HCT116 (cell line): ENCODE results near the gene MTOR. TPM values are rescaled to one million over a fixed set of nuclear protein-coding genes. Genes with fewer than 3 reads are reported as not detected.

Source experiments
- ATAC-seq: fragments of 200-7000 bp; cut with Tn5 transposase; 2 replicates; pipeline ENCODE4 v1.9.1; 2020; ENCODE audit warnings: mild to moderate bottlenecking, moderate library complexity
- BruUV-seq: library from RNA; stranded (reverse); fragments of 400-500 nt; replicated peaks from 2 replicates; lab custom pipeline; 2021; lab: Mats Ljungman, UMichigan
- CTCF ChIA-PET: fragments of 300-600 bp; sonication (Branson Sonifier 250); formaldehyde crosslinking; loops from one replicate; lab custom pipeline; 2021; ENCODE audit warnings: antibody characterized with exemption; lab: Charles Lee
- POLR2A ChIA-PET: fragments of 300-600, 350-600 bp; sonication (Branson Sonifier 250); formaldehyde crosslinking; loops from one replicate; lab custom pipeline; 2021; ENCODE audit warnings: antibody characterized with exemption; lab: Charles Lee
- RAD21 ChIA-PET, 2 experiments: fragments of 300-600 bp; sonication (Branson Sonifier 250); formaldehyde crosslinking; loops; one replicate each; lab custom pipeline; 2023; ENCODE audit warnings: low total read pairs in 2 of 2; ENCODE audit not compliant: uncharacterized antibody in 2 of 2, unreplicated experiment in 2 of 2, low non-redundant PET in 1 of 2; lab: Charles Lee
- DNase-seq: peaks from one replicate; pipeline ENCODE4 v3.0.0-alpha.2; 2010; ENCODE audit warnings: low read depth, low spot score
- H2AFZ ChIP-seq: fragments of 200-600 bp; shearing (Covaris generic), sonication (generic); 2 replicates; pipeline ENCODE4 v1.6.1; 2017; ENCODE audit warnings: low read depth, mixed run types, mixed read lengths, antibody characterized with exemption, low read length; ENCODE audit not compliant: poor library complexity, severe bottlenecking
- H3K27ac ChIP-seq: 2 replicates; pipeline ENCODE4 v1.5.1; 2012; ENCODE audit warnings: low read depth, low read length
- H3K27me3 ChIP-seq: fragments of 200-600 bp; sonication (generic); 2 replicates; pipeline ENCODE4 v1.6.1; 2016; ENCODE audit warnings: mixed run types, low read length, mixed read lengths; ENCODE audit not compliant: insufficient read depth
- H3K36me3 ChIP-seq, 2 experiments: fragments of 200-500 bp in 1 of 2; fragments of 200-600 bp in 1 of 2; sonication (Bioruptor generic) in 1 of 2; sonication (generic) in 1 of 2; 2 replicates each; pipeline versions ENCODE4 v1.5.1 to v1.6.1; 2014 to 2016; ENCODE audit warnings: low read length in 2 of 2, inconsistent platforms in 1 of 2, mixed read lengths in 1 of 2, mixed run types in 1 of 2; ENCODE audit not compliant: insufficient read depth in 2 of 2, control insufficient read depth in 1 of 2
- H3K4me1 ChIP-seq, 2 experiments: fragments of 200-600 bp in 1 of 2; sonication (generic) in 1 of 2; 2 replicates each; pipeline versions ENCODE4 v1.5.1 to v1.6.1; 2012 to 2017; ENCODE audit warnings: low read length in 2 of 2, inconsistent platforms in 1 of 2, mild to moderate bottlenecking in 1 of 2, mixed read lengths in 1 of 2, mixed run types in 1 of 2, moderate library complexity in 1 of 2; ENCODE audit not compliant: insufficient read depth in 2 of 2, control insufficient read depth in 1 of 2
- H3K4me2 ChIP-seq: fragments of 200-600 bp; sonication (generic); 2 replicates; pipeline ENCODE4 v1.6.1; 2017; ENCODE audit warnings: mixed run types, low read length, mixed read lengths
- H3K4me3 ChIP-seq, 2 experiments: fragments of 200-600 bp in 1 of 2; sonication (generic) in 1 of 2; replicated peaks in 1 of 2; 2 replicates each; pipeline ENCODE4 v1.5.1; 2011 to 2016; ENCODE audit warnings: low read length in 2 of 2, control low read depth in 1 of 2, low read depth in 1 of 2, mild to moderate bottlenecking in 1 of 2, mixed read lengths in 1 of 2, mixed run types in 1 of 2
- H3K79me2 ChIP-seq: fragments of 200-600 bp; sonication (generic); 2 replicates; pipeline ENCODE4 v1.6.1; 2017; ENCODE audit warnings: mild to moderate bottlenecking, mixed run types, low read length, moderate library complexity, mixed read lengths; ENCODE audit not compliant: insufficient read depth
- H3K9ac ChIP-seq: fragments of 200-600 bp; sonication (generic); 2 replicates; pipeline ENCODE4 v1.6.1; 2016; ENCODE audit warnings: low read length, mixed read lengths
- H3K9me2 ChIP-seq: fragments of 200-600 bp; sonication (generic), shearing (Covaris generic); 2 replicates; pipeline ENCODE4 v1.6.1; 2017; ENCODE audit warnings: mixed run types, mild to moderate bottlenecking, moderate library complexity; ENCODE audit not compliant: insufficient read depth
- H3K9me3 ChIP-seq, 2 experiments: fragments of 200-500 bp in 1 of 2; fragments of 200-600 bp in 1 of 2; sonication (Bioruptor generic) in 1 of 2; sonication (generic) in 1 of 2; 2 replicates each; pipeline ENCODE4 v1.6.1; 2014 to 2017; ENCODE audit warnings: low read length in 2 of 2, mixed read lengths in 2 of 2, inconsistent platforms in 1 of 2, low read depth in 1 of 2, mild to moderate bottlenecking in 1 of 2, mixed run types in 1 of 2, moderate library complexity in 1 of 2; ENCODE audit not compliant: control insufficient read depth in 1 of 2, insufficient read depth in 1 of 2
- H4K20me1 ChIP-seq: fragments of 200-600 bp; sonication (generic), shearing (Covaris generic); 2 replicates; pipeline ENCODE4 v1.6.1; 2017; ENCODE audit warnings: mixed run types, mild to moderate bottlenecking, moderate library complexity; ENCODE audit not compliant: insufficient read depth
- ATF3 ChIP-seq: IDR thresholded peaks from 2 replicates; pipeline ENCODE4 v1.6.1; 2012
- CEBPB ChIP-seq: IDR thresholded peaks from 2 replicates; pipeline ENCODE4 v1.6.1; 2012; ENCODE audit warnings: low read depth
- EGR1 ChIP-seq: IDR thresholded peaks from 2 replicates; pipeline ENCODE4 v1.6.1; 2012; ENCODE audit warnings: low read depth
- ELF1 ChIP-seq: IDR thresholded peaks from 2 replicates; pipeline ENCODE4 v1.6.1; 2012; ENCODE audit warnings: low read depth, borderline replicate concordance
- EZH2 ChIP-seq: fragments of 200-600 bp; sonication (generic); IDR thresholded peaks from 2 replicates; pipeline ENCODE4 v1.6.1; 2017; ENCODE audit warnings: antibody characterized with exemption, mixed run types
- EZH2phosphoT487 ChIP-seq: fragments of 200-600 bp; IDR thresholded peaks from 2 replicates; pipeline ENCODE4 v1.6.1; 2018; ENCODE audit warnings: antibody characterized with exemption, borderline replicate concordance
- POLR2A ChIP-seq: IDR thresholded peaks from 2 replicates; pipeline ENCODE4 v1.7.0; 2011; ENCODE audit warnings: borderline replicate concordance; ENCODE audit not compliant: insufficient read depth, insufficient read length; ENCODE audit errors: extremely low read depth
- POLR2AphosphoS5 ChIP-seq: IDR thresholded peaks from 2 replicates; pipeline ENCODE4 v1.6.1; 2011; ENCODE audit warnings: mild to moderate bottlenecking, low read depth, low read length, moderate library complexity
- REST ChIP-seq: IDR thresholded peaks from 2 replicates; pipeline ENCODE4 v1.6.1; 2012; ENCODE audit warnings: low read depth
- TCF7L2 ChIP-seq: IDR thresholded peaks from 2 replicates; pipeline ENCODE4 v1.7.0; 2011; ENCODE audit warnings: borderline replicate concordance, inconsistent platforms; ENCODE audit not compliant: insufficient read depth, insufficient read length; ENCODE audit errors: extremely low read depth
- ZFX ChIP-seq: fragments of 450-650 bp; IDR thresholded peaks from 2 replicates; pipeline ENCODE4 v1.6.1; 2017
- intact Hi-C: fragments of 100-400 bp; cut with micrococcal nuclease; formaldehyde crosslinking; loops from 2 replicates; pipeline ENCODE4 v1.10.0; 2022
- total RNA-seq: library from RNA; stranded (reverse); gene quantifications from one replicate; pipeline ENCODE4 v1.2.1, GENCODE V29; 2021; ENCODE audit not compliant: unreplicated experiment

Gene MTOR
- total RNA-seq, 1 experiment from 2014 or later: 42.2 TPM

- TF ChIP-seq POLR2A (no peak), ZFX (no peak)
Measured at GRCh38 chr1:11157867-11158266, 104.5 kb downstream of the MTOR start (continued).

GRCh38 chr1:11157394-11157793 is 105.0 kb downstream of the MTOR start:
- Histone ChIP-seq H3K9ac (no peak overlapping the region), H3K9me2 (no peaks in the 10 kb centered on the region), H3K4me1 (no peaks in the 10 kb centered on the region), H3K4me3 (no peak overlapping the region), H4K20me1 (no peaks in the 10 kb centered on the region), H2AFZ (no peak overlapping the region), H3K79me2 (no peaks in the 10 kb centered on the region), H3K27me3 (no peaks in the 10 kb centered on the region), H3K27ac (no peak overlapping the region), H3K36me3 (peaks cover 3% of the 10 kb centered on the region in 2 experiments; a peak in 1 of 4 replicates), H3K9me3 (no peaks in the 10 kb centered on the region), H3K4me2 (no peak overlapping the region)
- no peak for DNase-seq
- POLR2A ChIA-PET: no interaction called here
- RAD21 ChIA-PET: no interaction called here
- TF ChIP-seq POLR2AphosphoS5 (no peak), ZFX (no peak), CEBPB (no peak), EZH2phosphoT487 (no peak)
- no peak for ATAC-seq
- intact Hi-C loops: no loop called here
- BruUV-seq: no TSS peak
- CTCF ChIA-PET: no interaction called here

GRCh38 chr1:11156963-11157362 is 105.4 kb downstream of the MTOR start:
- ATAC-seq (no peak), DNase-seq (no peak)
- Histone ChIP-seq H4K20me1 (no peaks in the 10 kb centered on the region), H3K9me3 (no peaks in the 10 kb centered on the region), H3K27ac (no peak overlapping the region), H3K4me1 (no peaks in the 10 kb centered on the region), H3K79me2 (no peaks in the 10 kb centered on the region), H3K4me3 (no peak overlapping the region), H3K27me3 (no peaks in the 10 kb centered on the region), H3K4me2 (no peak overlapping the region), H2AFZ (no peak overlapping the region), H3K9ac (no peak overlapping the region), H3K36me3 (peaks cover 3% of the 10 kb centered on the region in 2 experiments; a peak in 1 of 4 replicates), H3K9me2 (no peaks in the 10 kb centered on the region)
- ChIA-PET RAD21 (no interaction called here), CTCF (no interaction called here), POLR2A (no interaction called here)
- no TSS peak for BruUV-seq
- no peak for TF ChIP-seq TCF7L2
- no peak for TF ChIP-seq REST
- TF ChIP-seq EZH2: no peak
- no peak for TF ChIP-seq EGR1
- TF ChIP-seq ATF3: no peak
- no peak for TF ChIP-seq ZFX
- no peak for TF ChIP-seq ELF1
- TF ChIP-seq CEBPB: no peak
- intact Hi-C loops: no loop called here
